Glutamatergic neuron (in vitro differentiated cells): ENCODE data around the gene EHD4. TPM values are rescaled to one million over a fixed set of nuclear protein-coding genes. Genes with fewer than 3 reads are reported as not detected.

Source experiments
- DNase-seq: peaks from one replicate; pipeline ENCODE4 v3.0.0; 2022
- H3K27ac Mint-ChIP-seq: one replicate; pipeline ENCODE4 v1.8.0; 2020; ENCODE audit warnings: mild to moderate bottlenecking, mixed read lengths, inconsistent platforms; ENCODE audit not compliant: unreplicated experiment
- H3K27me3 Mint-ChIP-seq: one replicate; pipeline ENCODE4 v1.8.0; 2020; ENCODE audit warnings: mild to moderate bottlenecking, moderate library complexity, mixed read lengths, inconsistent platforms; ENCODE audit not compliant: unreplicated experiment
- H3K36me3 Mint-ChIP-seq: one replicate; pipeline ENCODE4 v1.8.0; 2020; ENCODE audit warnings: mild to moderate bottlenecking, mixed read lengths, inconsistent platforms; ENCODE audit not compliant: unreplicated experiment
- H3K4me1 Mint-ChIP-seq: one replicate; pipeline ENCODE4 v1.8.0; 2020; ENCODE audit warnings: mild to moderate bottlenecking, low read depth, mixed read lengths, inconsistent platforms; ENCODE audit not compliant: unreplicated experiment
- H3K4me3 Mint-ChIP-seq: one replicate; pipeline ENCODE4 v1.8.0; 2020; ENCODE audit warnings: mild to moderate bottlenecking, mixed read lengths, inconsistent platforms; ENCODE audit not compliant: unreplicated experiment
- H3K9me3 Mint-ChIP-seq: one replicate; pipeline ENCODE4 v1.8.0; 2020; ENCODE audit warnings: mild to moderate bottlenecking, moderate library complexity, mixed read lengths, inconsistent platforms; ENCODE audit not compliant: unreplicated experiment
- total RNA-seq: library from RNA; stranded (reverse); fragmentation: NEBNext Ultra II Directional; extraction: Animal tissue kit (Norgen Biotek cat#: 25700); gene quantifications from one replicate; pipeline ENCODE4 v1.2.1, GENCODE V29; 2021; ENCODE audit not compliant: unreplicated experiment
- TF ChIP-seq, protein P1 (sequence below): fragments of 200-600 bp; sonication (generic); IDR thresholded peaks from one replicate; pipeline ENCODE4 v1.5.0; 2021; ENCODE audit not compliant: partially characterized antibody, unreplicated experiment

Gene EHD4
- total RNA-seq, 1 donor from 2014 or later: 4.0 TPM

DNA sequence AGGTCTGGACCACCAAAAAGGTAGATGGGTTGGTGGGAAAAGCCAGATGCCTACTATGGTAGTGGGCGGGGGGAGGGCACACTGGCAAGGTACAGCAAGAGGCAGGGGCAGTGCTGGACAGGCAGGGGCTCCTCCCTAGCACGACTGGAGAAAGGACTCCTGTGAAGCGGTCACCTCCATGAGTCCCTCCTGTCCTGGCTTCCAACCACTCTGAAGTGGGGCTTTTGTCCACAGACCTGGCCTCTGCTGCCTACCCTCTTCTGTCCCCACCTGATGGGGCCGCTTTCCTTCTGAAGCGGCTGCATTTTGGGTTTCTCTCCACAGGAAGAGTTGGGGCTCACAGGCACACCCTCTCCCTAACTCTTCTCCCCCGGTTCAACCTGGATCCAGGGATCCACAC is 75.8 kb downstream of the EHD4 start:
- peaks cover 7% of the 10 kb centered on the region for H3K27me3 Mint-ChIP-seq
- no peak overlapping the region for H3K4me3 Mint-ChIP-seq
- peaks cover 2% of the 10 kb centered on the region for H3K9me3 Mint-ChIP-seq
- no peak overlapping the region for H3K27ac Mint-ChIP-seq
- TF ChIP-seq, protein P1, sequence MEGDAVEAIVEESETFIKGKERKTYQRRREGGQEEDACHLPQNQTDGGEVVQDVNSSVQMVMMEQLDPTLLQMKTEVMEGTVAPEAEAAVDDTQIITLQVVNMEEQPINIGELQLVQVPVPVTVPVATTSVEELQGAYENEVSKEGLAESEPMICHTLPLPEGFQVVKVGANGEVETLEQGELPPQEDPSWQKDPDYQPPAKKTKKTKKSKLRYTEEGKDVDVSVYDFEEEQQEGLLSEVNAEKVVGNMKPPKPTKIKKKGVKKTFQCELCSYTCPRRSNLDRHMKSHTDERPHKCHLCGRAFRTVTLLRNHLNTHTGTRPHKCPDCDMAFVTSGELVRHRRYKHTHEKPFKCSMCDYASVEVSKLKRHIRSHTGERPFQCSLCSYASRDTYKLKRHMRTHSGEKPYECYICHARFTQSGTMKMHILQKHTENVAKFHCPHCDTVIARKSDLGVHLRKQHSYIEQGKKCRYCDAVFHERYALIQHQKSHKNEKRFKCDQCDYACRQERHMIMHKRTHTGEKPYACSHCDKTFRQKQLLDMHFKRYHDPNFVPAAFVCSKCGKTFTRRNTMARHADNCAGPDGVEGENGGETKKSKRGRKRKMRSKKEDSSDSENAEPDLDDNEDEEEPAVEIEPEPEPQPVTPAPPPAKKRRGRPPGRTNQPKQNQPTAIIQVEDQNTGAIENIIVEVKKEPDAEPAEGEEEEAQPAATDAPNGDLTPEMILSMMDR: no peak
- DNase-seq: no peak
- H3K36me3 Mint-ChIP-seq: no peaks in the 10 kb centered on the region
- H3K4me1 Mint-ChIP-seq: peaks cover 19% of the 10 kb centered on the region

DNA sequence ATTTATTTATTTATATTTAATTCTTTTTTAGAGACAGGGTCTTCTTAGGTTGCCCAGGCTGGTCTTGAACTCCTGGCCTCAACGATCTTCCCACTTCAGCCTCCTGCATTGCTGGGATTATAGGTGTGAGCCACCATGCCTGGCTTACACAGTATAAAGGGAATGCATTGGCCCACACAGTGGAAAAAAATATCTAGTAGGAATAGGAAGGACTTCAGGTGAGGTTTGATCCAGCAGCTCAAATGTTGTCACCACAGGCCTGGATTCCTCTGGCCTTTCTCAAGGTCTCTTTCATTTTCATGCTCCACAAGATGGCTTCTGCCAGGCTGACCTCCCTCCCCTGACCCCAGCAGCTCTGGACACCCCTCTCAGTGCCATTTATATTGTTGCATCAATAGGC is 76.4 kb downstream of the EHD4 start:
- no peak for DNase-seq
- Mint-ChIP-seq H3K4me1 (peaks cover 16% of the 10 kb centered on the region), H3K36me3 (no peaks in the 10 kb centered on the region), H3K4me3 (no peak overlapping the region), H3K27me3 (peaks cover 7% of the 10 kb centered on the region), H3K27ac (no peak overlapping the region), H3K9me3 (peaks cover 2% of the 10 kb centered on the region)
- TF ChIP-seq, protein P1: no peak

DNA sequence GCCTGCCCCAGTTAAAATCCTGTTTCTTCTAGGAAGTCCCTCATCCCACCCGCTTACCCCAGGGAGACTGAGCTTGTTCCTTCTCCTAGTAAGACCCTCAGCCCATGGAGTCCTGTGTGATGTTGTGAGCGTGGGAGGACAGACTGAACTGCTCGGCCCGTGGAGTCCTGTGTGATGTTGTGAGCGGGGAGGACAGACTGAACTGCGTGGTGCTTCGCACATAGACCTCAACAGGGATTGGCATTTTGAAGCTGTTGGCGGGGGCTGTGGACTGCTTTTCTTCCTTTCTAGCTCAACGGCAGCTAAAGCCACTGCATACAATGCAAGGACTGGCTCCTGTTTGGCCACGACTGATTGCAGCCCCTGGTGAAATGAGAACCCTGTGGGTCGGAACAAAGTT is 76.9 kb downstream of the EHD4 start:
- no peak overlapping the region for H3K27ac Mint-ChIP-seq
- no peaks in the 10 kb centered on the region for H3K36me3 Mint-ChIP-seq
- DNase-seq: no peak
- TF ChIP-seq, protein P1: no peak
- peaks cover 2% of the 10 kb centered on the region for H3K9me3 Mint-ChIP-seq
- no peak overlapping the region for H3K4me3 Mint-ChIP-seq
- H3K4me1 Mint-ChIP-seq: peaks cover 16% of the 10 kb centered on the region
- H3K27me3 Mint-ChIP-seq: peaks cover 7% of the 10 kb centered on the region

DNA sequence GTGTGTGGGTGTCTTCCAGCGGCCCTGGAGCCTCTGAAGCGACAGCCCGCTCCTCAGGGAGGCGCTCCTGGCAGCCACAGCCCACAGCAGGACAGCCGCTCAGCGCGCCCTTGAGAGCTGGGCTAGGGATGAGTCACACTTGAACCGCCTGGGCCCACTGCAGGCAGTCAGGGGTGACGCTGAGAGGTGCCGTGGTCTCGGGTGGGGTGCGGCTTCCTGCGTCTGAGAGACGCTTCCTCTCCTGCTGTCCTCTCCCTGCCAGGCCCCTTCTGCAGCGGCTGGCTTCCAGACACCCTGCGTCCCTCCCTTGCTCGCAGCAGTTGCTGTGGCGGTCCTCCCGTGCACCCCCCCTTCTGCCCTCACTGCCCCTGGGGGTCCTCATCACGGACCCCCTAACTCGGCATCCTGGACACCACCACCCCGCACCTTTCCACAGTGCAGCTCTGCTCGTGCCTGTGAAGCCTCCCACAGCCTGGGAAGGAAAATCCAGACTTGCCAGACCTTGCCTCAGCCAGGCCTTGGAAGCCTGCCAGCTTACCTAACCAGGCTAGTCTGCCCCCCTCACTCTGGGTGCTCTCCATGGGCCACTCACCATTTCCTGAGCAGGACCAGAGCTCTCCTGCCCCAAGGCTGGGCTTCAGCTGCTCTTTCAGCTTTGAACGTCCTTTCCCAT is 77.4 kb downstream of the EHD4 start:
- TF ChIP-seq, protein P1: no peak
- DNase-seq: no peak
- Mint-ChIP-seq H3K4me3 (no peak overlapping the region), H3K27me3 (peaks cover 7% of the 10 kb centered on the region), H3K36me3 (no peaks in the 10 kb centered on the region), H3K9me3 (peaks cover 2% of the 10 kb centered on the region), H3K4me1 (peaks cover 16% of the 10 kb centered on the region), H3K27ac (no peak overlapping the region)

DNA sequence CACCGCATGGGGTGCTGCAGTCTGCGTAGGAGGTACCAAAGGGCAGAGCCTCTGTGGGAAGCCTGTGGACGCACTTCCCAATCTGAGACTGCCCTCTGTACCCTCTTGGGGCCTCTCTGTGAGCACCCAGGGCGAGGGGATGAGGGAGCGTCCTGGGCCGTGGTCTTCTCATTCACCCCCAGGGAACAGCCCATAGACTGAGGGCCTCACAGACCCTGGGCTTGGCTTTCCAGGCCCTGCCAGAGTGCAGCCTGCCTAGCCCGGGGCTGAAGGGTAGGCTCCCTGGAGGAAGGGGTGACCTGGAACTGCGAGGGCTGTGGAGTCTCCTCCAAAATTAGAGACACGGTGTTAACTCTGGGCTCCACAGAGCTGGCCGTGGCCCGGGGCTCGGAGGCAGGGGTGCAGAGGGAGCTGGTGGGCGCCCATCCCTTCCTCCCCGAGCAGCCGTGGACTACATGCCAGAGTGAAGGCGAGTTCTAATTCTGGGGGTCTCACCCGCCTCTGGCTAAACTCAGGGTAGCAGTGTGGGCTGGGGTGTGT is 78.0 kb downstream of the EHD4 start:
- Mint-ChIP-seq H3K27me3 (peaks cover 7% of the 10 kb centered on the region), H3K27ac (no peak overlapping the region), H3K4me3 (no peak overlapping the region), H3K36me3 (no peaks in the 10 kb centered on the region), H3K4me1 (peaks cover 13% of the 10 kb centered on the region), H3K9me3 (peaks cover 2% of the 10 kb centered on the region)
- no peak for DNase-seq
- TF ChIP-seq, protein P1: no peak
